VCaP (cell line): ENCODE results near the gene PTGS2.

Experiments used
- H3K27ac ChIP-seq: fragments of 450-650 bp; 2 replicates; pipeline ENCODE4 v1.5.1; 2017
- TF ChIP-seq, protein P1 (sequence below): fragments of 450-650 bp; conservative IDR thresholded peaks from 2 replicates; pipeline ENCODE4 v1.5.1; 2017; ENCODE audit warnings: mild to moderate bottlenecking, moderate library complexity

The PTGS2 gene

DNA sequence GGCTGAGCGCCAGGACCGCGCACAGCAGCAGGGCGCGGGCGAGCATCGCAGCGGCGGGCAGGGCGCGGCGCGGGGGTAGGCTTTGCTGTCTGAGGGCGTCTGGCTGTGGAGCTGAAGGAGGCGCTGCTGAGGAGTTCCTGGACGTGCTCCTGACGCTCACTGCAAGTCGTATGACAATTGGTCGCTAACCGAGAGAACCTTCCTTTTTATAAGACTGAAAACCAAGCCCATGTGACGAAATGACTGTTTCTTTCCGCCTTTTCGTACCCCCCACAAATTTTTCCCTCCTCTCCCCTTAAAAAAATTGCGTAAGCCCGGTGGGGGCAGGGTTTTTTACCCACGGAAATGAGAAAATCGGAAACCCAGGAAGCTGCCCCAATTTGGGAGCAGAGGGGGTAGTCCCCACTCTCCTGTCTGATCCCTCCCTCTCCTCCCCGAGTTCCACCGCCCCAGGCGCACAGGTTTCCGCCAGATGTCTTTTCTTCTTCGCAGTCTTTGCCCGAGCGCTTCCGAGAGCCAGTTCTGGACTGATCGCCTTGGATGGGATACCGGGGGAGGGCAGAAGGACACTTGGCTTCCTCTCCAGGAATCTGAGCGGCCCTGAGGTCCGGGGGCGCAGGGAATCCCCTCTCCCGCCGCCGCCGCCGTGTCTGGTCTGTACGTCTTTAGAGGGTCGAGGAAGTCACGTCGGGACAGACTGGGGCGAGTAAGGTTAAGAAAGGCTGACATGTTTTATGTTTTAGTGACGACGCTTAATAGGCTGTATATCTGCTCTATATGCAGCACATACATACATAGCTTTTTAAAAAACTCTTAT is at the start of gene PTGS2:
Gene PTGS2 (minus strand): TSS at position 179 of the 817 bp plus-strand sequence. CDS start 133 bp downstream, at position 46.
- TF ChIP-seq, protein P1, sequence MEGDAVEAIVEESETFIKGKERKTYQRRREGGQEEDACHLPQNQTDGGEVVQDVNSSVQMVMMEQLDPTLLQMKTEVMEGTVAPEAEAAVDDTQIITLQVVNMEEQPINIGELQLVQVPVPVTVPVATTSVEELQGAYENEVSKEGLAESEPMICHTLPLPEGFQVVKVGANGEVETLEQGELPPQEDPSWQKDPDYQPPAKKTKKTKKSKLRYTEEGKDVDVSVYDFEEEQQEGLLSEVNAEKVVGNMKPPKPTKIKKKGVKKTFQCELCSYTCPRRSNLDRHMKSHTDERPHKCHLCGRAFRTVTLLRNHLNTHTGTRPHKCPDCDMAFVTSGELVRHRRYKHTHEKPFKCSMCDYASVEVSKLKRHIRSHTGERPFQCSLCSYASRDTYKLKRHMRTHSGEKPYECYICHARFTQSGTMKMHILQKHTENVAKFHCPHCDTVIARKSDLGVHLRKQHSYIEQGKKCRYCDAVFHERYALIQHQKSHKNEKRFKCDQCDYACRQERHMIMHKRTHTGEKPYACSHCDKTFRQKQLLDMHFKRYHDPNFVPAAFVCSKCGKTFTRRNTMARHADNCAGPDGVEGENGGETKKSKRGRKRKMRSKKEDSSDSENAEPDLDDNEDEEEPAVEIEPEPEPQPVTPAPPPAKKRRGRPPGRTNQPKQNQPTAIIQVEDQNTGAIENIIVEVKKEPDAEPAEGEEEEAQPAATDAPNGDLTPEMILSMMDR: peak; percentile 63
- H3K27ac ChIP-seq: no peak within 1 kb of the TSS

DNA sequence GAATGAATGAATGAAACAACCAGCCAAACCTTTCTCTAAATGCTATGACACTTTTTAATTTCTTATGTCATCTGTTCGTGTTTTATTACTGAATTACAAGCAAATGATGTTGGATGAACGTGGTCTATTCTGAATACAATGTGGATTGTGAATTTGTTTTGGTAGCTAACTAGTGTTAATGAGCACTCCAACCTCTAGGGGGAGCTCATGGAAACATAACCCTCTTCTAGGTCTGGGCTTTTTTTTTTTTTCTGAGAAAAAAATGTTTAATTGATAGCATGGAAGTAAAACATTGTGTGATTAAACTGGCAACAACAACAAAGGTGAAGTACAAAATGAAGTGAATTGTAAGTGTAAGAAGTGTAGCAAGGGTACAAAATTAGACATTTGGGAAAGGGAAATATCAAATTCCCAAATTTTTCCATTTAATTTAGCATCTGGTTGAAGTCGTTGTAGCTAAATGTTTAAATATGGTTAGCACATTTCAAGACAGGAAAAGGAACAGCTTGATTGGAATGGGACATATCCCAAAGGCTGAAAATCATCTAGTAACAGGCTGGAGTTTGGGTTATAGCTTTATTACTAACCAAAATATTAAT is 42.6 kb upstream of the PTGS2 start:
- no peak overlapping the region for H3K27ac ChIP-seq
- TF ChIP-seq, protein P1: peak; percentile 59

- TF ChIP-seq, protein P1: no peak
- no peak overlapping the region for H3K27ac ChIP-seq
Observed at GRCh38 chr1:186717286-186717685, 37.1 kb upstream of the PTGS2 start.

DNA sequence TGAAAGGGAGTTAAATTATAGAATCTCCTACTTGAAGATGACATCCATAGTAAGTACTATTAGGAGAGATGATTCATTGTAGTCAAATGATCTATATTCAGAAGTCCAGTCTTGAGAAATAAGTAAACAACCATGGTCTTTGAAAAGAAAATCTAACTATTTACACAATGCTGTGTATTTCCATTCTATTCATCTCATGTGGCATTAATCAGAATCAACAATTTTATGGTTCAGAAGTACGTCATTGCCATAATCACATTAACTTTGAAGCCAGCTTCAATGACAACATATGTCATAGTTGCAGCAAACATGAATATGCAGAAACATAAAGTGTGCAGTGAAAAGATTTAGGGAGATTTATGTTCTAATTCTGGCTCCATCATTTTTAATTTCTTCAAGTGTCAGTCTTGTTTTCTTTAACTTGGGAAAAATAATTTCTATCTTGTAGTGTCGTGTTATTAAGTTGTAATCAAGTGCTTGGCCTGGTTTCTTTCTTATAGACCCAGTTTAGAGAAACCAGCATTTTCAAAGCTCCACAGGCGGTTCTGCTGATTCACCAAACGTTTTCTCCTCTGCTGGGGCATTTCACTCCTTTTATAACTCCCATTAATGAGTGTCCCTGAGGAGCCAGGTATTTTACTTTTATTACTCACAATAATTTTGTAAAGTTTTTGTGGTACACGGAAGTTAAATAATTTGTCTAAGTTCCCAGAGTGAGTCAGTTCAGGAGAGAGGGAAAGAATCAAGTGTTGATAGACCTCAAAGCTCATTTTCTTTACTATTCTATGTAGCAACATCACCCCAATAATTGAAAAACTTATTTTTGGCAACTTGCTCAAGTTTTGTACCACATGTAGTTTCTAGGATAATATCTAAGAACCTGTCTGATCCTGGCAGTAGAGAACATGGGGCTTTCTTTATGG is 35.9 kb upstream of the PTGS2 start:
- TF ChIP-seq, protein P1: no peak

DNA sequence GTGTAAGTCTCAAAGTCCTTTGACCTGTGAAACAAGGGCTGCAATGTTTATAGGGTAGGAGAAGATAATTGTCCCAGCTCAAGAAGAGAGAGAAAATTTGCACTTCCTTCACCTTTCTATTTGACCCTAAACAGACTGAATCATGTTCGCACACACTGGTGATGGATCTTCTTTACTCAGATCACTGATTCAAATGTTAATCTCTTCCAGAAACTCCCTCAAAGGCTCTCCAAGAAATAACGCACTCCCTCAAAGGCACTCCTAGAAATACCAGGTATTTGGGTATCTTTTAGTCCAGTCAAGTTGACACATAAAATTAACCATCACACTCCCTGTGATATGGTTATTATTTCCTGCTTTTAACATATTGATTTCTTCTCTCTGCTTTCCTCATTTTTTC is 30.5 kb upstream of the PTGS2 start:
- TF ChIP-seq, protein P1: no peak
- no peak overlapping the region for H3K27ac ChIP-seq

More for the DNA sequence above, 35.9 kb upstream of the PTGS2 start:
- H3K27ac ChIP-seq: no peak overlapping the region

DNA sequence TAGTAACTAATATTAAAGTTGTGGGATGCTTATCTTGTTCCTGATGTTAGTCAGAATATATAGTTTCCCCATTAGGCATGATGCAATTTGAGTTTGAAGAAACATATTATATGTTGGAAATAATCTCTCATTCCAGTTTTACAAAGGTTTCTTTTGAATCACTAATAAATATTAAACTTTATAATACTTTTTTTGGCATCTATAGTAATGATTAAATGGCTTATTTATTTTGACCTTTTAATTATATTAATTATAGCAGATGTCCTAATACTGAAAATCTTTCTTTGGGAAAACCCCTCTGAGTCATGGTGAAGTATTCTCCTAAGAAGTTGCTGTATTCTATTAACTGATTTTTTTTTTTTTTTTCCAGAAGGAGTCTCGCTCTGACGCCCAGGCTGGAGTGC is 28.5 kb upstream of the PTGS2 start:
- TF ChIP-seq, protein P1: no peak
- no peak overlapping the region for H3K27ac ChIP-seq
